HEK293 (cell line): ENCODE results near the gene DHRS7.

ENCODE experiments used
- ZBTB7A ChIP-seq: fragments of 450-650 bp; formaldehyde crosslinking; IDR thresholded peaks from 2 replicates; pipeline ENCODE4 v1.5.1; 2016; ENCODE audit warnings: low read depth, missing biosample characterization, missing genetic modification characterization
- ZFP69B ChIP-seq: fragments of 450-650 bp; formaldehyde crosslinking; IDR thresholded peaks from 2 replicates; pipeline ENCODE4 v1.5.1; 2016; ENCODE audit warnings: missing biosample characterization, missing genetic modification characterization
- ZNF248 ChIP-seq: fragments of 450-650 bp; formaldehyde crosslinking; IDR thresholded peaks from 2 replicates; pipeline ENCODE4 v1.5.1; 2017; ENCODE audit warnings: missing biosample characterization, missing genetic modification characterization
- ZNF404 ChIP-seq: fragments of 450-650 bp; formaldehyde crosslinking; IDR thresholded peaks from 2 replicates; pipeline ENCODE4 v1.5.1; 2017; ENCODE audit warnings: missing biosample characterization, missing genetic modification characterization
- TF ChIP-seq, protein P1 (sequence below): fragments of 450-650 bp; formaldehyde crosslinking; IDR thresholded peaks from 2 replicates; pipeline ENCODE4 v1.5.1; 2016; ENCODE audit warnings: missing biosample characterization, missing genetic modification characterization

DNA sequence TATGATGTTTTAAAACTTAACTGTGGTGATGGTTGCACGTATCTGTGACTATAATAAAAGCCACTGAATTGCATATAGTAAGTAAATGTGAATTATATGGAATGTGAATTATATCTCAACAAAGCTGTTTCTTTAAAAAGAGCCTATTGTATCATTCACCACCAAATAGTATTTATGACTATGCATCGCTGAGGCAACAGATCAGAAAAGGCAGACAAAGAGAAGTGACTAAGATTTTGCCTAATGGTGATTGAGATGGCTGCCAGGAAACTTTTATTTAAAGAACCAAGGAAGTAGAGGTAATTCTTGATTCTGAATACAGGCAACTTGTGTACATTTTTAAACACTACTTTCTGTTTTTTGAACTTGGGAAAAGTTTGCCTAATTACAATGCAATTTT, 31.7 kb downstream of the DHRS7 start:
- TF ChIP-seq ZNF248 (tag by site-specific recombination) (no peak), ZFP69B (tag by site-specific recombination) (no peak), ZNF404 (no peak), ZBTB7A (tag by site-specific recombination) (no peak)
- TF ChIP-seq, protein P1, sequence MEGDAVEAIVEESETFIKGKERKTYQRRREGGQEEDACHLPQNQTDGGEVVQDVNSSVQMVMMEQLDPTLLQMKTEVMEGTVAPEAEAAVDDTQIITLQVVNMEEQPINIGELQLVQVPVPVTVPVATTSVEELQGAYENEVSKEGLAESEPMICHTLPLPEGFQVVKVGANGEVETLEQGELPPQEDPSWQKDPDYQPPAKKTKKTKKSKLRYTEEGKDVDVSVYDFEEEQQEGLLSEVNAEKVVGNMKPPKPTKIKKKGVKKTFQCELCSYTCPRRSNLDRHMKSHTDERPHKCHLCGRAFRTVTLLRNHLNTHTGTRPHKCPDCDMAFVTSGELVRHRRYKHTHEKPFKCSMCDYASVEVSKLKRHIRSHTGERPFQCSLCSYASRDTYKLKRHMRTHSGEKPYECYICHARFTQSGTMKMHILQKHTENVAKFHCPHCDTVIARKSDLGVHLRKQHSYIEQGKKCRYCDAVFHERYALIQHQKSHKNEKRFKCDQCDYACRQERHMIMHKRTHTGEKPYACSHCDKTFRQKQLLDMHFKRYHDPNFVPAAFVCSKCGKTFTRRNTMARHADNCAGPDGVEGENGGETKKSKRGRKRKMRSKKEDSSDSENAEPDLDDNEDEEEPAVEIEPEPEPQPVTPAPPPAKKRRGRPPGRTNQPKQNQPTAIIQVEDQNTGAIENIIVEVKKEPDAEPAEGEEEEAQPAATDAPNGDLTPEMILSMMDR (tag by site-specific recombination), result no peak
